Heart left ventricle (tissue), 13 donors: ENCODE measurements around the gene ATP2B2.

ENCODE experiments used
- CTCF ChIP-seq, 12 donors: fragments of 200-600 bp; sonication (generic) in 4 of 12; IDR thresholded peaks; one replicate each; pipeline versions ENCODE4 v1.5.0 to v1.8.0; 2018 to 2022; ENCODE audit warnings: antibody characterized with exemption in 12 of 12, mild to moderate bottlenecking in 5 of 12
- POLR2A ChIP-seq, 2 donors: fragments of 450-650 bp; IDR thresholded peaks; one replicate each; pipeline ENCODE4 v1.6.1; 2017; ENCODE audit warnings: antibody characterized with exemption in 2 of 2, mild to moderate bottlenecking in 2 of 2, moderate library complexity in 2 of 2
- donor health status: ischemic (EF 13 %, LVEDD 7.1; RV severe dilation, severe dysfunction).
- donor health status: DM: no; HTN: yes; CAD: no.
- donor health status: DM: no; HTN: no; CAD: no.
- donor health status: ischemic (EF 25% LVEDD 6.9; RV normal size, moderate dysfunction).
- donor health status: ischemic (EF 25% LVEDD 5.7; RV mildly dilated, moderate dysfunction).
- donor health status: ischemic (EF 35%, LVEDD 5.7; RV mildly dilated, moderate dysfunction).
- donor health status: nonischemic (EF 11% LVEDD 7.7; RV severe dilation, severe dysfunction).
- donor health status: DM: yes; HTN: yes; CAD: no.
- donor health status: PGD.
- donor health status: ischemic (EF 29% LVEDD 5.4; RV normal size, mild dysfunction).
- donor health status: nonischemic (EF 23%, LVEDD 6.1; RV moderate dilation, normal function).

GRCh38 chr3:10423171-10423882 lies 82.1 kb downstream of the ATP2B2 start:
- TF ChIP-seq POLR2A (IDR thresholded peaks at IDR 0.05) (no peak), CTCF (IDR thresholded peaks at IDR 0.05) (no peak)
